IPS-11a (cell line): ENCODE data around the gene MLH1.

ENCODE experiments used
- H3K4me3 ChIP-seq: one replicate; pipeline ENCODE4 v1.5.1; 2013; ENCODE audit warnings: low read depth, low read length, control low read depth

Gene MLH1

DNA sequence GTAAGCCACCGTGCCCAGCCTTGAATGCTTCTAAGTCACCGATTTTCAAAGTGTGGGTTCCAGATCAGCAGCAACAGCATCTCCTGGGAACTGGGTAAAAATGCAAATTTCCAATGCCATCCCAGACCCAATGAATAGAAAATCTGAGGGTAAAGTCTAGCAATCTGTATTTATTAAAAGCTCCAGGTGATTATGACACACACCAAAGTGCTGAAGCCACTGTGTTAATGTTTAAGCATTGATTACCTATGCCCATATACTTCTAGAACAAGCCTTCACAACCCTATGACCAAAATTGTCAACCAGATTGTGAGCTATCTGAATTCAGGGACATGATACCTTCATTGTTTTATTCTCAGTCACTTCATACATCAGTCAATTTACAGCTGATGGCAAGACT is 94.6 kb downstream of the MLH1 start:
- H3K4me3 ChIP-seq: no peak overlapping the region

DNA sequence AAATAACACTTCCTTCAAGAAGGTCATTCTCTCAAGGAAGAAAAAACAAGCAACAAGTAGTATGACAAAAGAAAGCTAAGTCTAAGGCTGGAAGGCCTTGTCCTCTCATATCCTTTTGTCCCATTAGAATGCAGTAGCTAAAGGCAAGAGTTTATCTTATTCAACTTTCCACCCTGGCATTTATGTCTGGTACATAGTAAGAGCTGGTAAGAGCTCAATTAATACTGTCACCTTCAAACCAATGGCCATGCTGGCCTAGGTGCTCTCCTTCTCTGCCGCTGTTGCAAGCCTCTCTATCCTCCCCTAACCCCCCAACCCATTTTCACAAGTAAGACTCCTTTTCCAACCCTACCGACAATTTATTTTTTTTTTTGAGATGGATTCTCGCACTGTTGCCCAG is 99.2 kb downstream of the MLH1 start:
- H3K4me3 ChIP-seq: no peak overlapping the region

DNA sequence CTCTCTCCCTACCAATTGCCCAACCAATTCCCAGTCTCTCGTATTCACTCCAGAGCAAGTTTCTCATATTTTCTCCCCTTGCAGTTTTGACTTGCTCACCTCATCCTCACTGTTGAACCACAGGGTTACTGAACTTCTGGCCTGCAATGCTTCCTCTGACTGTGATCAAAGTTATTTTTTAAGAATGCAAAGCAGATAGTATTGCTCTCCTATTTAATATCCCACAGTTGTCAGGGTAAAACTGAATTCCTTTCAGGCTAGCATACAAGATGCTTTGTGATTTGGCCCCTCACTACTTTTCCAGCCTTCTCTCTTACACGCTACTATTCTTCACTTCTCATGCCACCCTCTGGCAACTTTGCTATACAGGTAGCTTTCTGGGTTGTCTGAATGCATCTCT is 100.2 kb downstream of the MLH1 start:
- H3K4me3 ChIP-seq: no peak overlapping the region

DNA sequence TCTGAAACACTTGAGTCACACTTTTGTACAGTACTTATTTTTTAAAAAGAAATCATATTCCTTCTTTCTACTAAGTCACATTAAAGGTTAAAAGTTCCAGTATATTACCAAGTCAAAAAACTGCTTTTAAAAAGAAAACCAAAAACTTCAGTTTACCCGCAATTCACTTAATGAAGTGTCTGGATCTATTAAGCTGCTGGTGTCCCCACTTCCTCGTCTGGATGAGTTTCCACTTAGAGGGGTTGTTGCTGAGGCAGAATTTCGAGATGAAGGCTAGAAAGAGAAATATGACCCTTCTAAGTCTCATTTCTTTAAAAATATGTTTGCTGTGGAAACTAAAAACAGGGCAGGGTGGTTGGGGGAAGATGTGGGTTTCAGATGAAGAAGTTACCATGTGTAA is 101.3 kb downstream of the MLH1 start:
- no peak overlapping the region for H3K4me3 ChIP-seq

DNA sequence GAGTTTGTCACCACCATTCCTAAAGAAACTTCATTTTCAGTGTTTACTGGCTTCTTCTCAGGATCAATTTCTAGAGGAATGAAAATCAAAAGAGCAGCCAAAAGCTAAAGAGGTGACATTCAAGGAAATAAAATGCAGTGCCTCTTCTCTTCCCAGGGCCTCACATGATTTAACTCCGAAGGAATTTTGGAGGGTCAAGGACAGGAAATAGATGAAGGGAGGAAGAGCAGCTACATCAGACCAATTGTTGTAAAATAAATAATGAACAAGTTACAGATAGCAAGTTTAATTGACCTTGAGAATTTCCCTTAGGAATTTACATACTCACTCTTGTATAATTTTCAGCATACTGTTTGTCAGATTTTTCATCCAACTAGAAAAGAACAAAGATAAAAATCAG is 103.0 kb downstream of the MLH1 start:
- H3K4me3 ChIP-seq: no peak overlapping the region

DNA sequence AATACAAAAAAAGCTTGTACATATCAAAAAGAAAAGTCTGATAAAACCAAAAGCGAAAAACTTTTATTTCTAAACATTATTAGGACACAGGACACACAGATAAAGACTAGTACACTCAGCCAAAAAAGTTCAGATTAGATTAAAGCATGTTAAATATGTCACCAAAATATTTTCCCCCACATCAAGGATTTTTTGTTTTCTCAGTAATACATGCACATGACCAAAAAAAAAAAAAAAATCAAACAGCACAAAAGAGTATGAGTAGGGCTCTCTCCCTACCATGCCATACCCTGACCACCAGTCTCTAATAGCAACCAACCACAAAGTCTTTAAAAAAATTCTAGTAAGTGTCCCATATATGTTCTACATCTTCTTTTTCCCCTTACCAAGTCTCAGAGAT is 103.7 kb downstream of the MLH1 start:
- H3K4me3 ChIP-seq: no peak overlapping the region

DNA sequence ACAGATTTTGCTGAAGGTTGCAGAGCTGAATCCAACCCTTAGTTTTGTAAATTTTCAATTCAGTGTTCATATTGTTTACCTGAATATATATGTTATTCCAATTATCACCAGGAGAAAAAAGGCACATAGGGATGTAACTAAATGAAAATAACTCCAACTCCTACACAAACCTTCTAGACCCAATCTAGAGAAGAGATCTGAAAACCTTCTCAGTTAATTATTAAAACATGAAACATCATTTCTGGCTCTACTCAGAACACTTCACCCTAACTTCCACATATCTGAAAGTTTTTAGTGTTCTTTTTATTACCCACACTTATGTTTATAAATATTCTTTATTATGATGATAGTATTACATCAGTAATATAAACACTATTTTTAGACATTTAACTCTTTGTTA is 104.5 kb downstream of the MLH1 start:
- H3K4me3 ChIP-seq: no peak overlapping the region

DNA sequence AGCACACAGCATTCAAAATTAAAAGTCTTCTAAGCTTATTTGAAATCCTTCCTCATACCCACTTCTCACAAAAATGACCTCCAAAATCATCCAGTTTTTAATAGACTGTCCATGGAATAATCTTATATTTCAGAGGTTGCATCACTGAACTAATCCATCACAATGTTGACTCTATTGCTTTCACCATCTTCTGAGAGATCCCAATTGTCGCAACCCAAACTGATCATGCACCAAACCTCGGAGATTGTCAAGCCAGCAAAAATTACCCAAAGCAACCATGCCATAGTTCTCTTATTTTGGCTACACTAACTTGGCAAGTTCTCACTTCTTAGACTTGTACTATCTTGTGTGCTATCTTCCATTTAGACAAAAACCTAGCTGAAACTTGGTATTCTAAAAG is 105.6 kb downstream of the MLH1 start:
- H3K4me3 ChIP-seq: no peak overlapping the region

DNA sequence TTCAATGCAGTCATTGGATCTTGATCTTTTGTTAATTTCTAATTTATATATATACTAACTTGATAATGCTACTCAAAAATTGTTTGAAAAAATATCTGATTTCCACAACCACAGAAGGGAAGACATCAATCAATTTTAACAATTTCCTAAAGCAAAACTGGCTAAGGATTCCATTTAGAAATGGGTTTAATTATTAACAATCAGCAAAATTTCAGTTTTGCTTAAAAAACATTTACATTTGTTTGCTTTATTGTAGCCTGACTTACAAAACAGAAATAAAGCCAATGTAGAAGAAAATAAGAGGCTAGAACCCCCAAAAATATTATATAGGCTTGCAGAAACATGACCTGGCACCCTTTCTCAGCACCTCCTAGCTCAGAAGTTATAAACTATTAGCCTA is 106.2 kb downstream of the MLH1 start:
- H3K4me3 ChIP-seq: no peak overlapping the region

DNA sequence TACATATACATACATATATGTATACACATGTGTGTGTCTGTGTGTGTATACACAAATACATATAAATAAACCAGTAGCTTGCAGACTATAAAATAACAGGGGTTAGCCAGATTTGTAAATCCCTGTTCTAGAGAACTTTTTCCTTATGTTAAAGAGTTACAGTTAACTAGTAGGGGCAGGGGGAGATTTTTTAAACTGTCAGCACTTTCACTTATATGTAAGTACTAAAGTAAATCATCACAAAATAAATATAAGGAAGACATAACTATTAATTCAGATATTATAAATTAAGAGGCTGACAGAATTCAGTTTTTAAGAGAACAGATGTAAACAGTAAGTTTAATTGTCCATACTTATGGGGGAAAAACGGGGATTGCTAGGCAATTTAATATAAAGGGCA is 107.1 kb downstream of the MLH1 start:
- no peak overlapping the region for H3K4me3 ChIP-seq
